HUES6 (cell line): ENCODE measurements around the gene CHD1.
"Not testable (repeated sequence)": the region's sequence is repeated elsewhere in the genome, so short reads cannot be mapped to it uniquely, and the experiment has no call there.

ENCODE experiments used
- H3K27ac ChIP-seq: 2 replicates; pipeline ENCODE4 v1.7.0; 2013; ENCODE audit warnings: low read depth, mild to moderate bottlenecking, low read length, inconsistent platforms
- H3K27me3 ChIP-seq: 2 replicates; pipeline ENCODE4 v1.6.1; 2013; ENCODE audit warnings: low read length; ENCODE audit not compliant: control insufficient read depth, insufficient read depth
- H3K36me3 ChIP-seq: 2 replicates; pipeline ENCODE4 v1.6.1; 2013; ENCODE audit warnings: low read length; ENCODE audit not compliant: control insufficient read depth, insufficient read depth
- H3K4me1 ChIP-seq: 2 replicates; pipeline ENCODE4 v1.6.1; 2013; ENCODE audit warnings: low read length; ENCODE audit not compliant: control insufficient read depth, insufficient read depth
- H3K4me3 ChIP-seq: 2 replicates; pipeline ENCODE4 v1.5.1; 2013; ENCODE audit warnings: low read depth, low read length
- H3K9ac ChIP-seq: one replicate; pipeline ENCODE4 v1.6.1; 2013; ENCODE audit warnings: mild to moderate bottlenecking, low read length
- H3K9me3 ChIP-seq: 2 replicates; pipeline ENCODE4 v1.6.1; 2013; ENCODE audit warnings: low read depth, low read length; ENCODE audit not compliant: control insufficient read depth, insufficient read depth

CHD1 gene

DNA sequence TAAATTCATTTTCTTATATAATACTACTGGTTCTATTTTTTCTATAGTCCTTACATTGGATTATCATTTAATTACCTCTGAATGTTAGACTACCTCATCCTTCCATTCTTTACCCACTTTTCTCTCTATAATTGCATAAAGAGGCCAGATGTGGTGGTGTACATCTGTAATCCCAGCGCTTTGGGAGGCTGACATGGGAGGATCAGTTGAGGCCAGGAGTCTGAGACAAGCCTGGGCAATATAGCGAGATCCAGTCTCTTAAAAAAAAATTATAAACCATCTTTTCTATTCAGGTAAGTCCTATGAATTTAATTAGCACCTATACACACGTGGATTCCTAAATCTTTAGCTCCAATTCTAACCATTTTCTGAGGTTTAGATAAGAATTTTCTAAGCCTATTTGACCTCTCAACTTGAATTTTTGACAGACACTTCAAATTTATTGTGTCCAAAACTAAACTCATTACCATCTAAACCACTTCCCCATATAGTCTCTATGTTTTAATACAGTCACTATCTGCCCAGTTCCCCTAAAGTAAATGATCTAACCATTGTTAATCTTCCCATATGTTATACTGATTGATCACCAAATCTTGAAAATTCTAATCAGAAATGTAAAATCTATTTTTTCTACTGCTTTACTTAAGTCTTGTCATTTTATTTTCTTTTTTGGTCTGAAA lies 33.0 kb upstream of the CHD1 start:
- Histone ChIP-seq H3K27me3 (no peaks in the 10 kb centered on the region; the same call in 1 of the 2 replicates), H3K4me1 (peaks cover 16% of the 10 kb centered on the region), H3K36me3 (no peaks in the 10 kb centered on the region), H3K9ac (no peak overlapping the region), H3K4me3 (no peak overlapping the region), H3K9me3 (peaks cover 7% of the 10 kb centered on the region), H3K27ac (no peak overlapping the region)

DNA sequence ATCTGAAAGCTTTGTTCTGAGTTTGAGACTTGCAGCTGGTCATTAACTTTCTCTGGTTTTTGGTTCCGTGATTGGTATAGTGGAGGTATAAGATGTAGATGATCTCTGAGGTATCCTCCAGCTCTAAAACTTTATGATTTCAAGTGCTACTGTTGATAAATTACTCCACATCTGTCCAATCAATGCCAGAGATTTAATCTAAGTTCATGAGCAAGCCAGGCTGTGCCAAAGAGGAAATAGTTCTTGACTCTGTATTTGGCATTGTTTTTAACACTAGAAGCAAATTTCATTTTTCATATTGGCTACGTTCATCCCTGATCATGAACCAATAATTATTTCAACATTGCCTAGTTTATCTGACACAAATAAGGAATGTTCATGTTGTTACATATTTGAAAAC lies 28.5 kb upstream of the CHD1 start:
- Histone ChIP-seq H3K36me3 (no peaks in the 10 kb centered on the region), H3K27me3 (no peaks in the 10 kb centered on the region; the same call in 1 of the 2 replicates), H3K4me1 (peaks cover 2% of the 10 kb centered on the region), H3K9me3 (no peaks in the 10 kb centered on the region), H3K9ac (no peak overlapping the region), H3K27ac (no peak overlapping the region), H3K4me3 (no peak overlapping the region)

DNA sequence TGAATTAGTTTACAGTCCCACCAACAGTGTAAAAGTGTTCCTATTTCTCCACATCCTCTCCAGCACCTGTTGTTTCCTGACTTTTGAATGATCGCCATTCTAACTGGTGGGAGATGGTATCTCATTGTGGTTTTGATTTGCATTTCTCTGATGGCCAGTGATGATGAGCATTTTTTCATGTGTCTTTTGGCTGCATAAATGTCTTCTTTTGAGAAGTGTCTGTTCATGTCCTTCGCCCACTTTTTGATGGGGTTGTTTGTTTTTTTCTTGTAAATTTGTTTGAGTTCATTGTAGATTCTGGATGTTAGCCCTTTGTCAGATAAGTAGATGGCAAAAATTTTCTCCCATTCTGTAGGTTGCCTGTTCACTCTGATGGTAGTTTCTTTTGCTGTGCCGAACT lies 27.1 kb upstream of the CHD1 start:
- H3K36me3 ChIP-seq, H3K9me3 ChIP-seq, H3K4me3 ChIP-seq, H3K27ac ChIP-seq, H3K9ac ChIP-seq, H3K4me1 ChIP-seq, H3K27me3 ChIP-seq: not testable (repeated sequence)

DNA sequence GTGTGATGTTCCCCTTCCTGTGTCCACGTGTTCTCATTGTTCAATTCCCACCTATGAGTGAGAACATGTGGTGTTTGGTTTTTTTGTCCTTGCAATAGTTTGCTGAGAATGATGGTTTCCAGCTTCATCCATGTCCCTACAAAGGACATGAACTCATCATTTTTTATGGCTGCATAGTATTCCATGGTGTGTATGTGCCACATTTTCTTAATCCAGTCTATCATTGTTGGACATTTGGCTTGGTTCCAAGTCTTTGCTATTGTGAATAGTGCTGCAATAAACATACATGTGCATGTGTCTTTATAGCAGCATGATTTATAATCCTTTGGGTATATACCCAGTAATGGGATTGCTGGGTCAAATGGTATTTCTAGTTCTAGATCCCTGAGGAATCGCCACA lies 26.7 kb upstream of the CHD1 start:
- not testable (repeated sequence) for H3K36me3 ChIP-seq, H3K9ac ChIP-seq, H3K27me3 ChIP-seq, H3K4me1 ChIP-seq, H3K9me3 ChIP-seq, H3K27ac ChIP-seq, H3K4me3 ChIP-seq

DNA sequence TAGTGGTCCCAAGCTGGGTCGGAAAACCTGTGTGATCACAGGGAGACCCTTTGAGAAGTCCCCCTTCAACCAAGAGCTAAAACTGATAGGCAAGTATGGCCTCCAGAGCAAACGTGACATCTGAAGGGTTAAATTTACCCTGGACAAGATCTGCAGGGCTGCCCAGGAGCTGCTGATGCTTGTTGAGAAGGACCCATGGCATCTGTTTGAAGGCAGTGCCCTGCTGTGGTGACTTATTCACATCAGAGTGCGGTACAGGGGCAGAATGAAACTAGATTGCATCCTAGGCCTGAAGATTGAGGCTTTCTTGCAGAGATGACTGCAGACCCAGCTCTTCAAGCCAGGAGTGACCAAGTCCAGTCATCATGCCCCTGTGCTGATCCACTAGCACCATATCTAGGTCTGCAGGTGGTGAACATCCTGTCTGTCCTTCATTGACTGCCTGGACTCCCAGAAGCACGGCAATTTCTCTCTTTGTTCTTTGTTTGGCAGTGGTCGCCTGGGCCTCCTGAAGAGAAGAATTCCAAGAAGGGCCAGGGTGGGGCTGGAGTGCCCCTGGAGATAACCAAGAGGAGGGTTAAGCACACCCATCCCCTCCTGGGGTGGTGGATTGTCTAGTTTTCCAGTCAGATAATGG lies 25.7 kb upstream of the CHD1 start:
- no peak overlapping the region for H3K4me3 ChIP-seq
- H3K4me1 ChIP-seq: no peaks in the 10 kb centered on the region
- H3K9ac ChIP-seq: no peak overlapping the region
- H3K9me3 ChIP-seq: no peaks in the 10 kb centered on the region
- no peak overlapping the region for H3K27ac ChIP-seq
- H3K36me3 ChIP-seq: no peaks in the 10 kb centered on the region
- no peaks in the 10 kb centered on the region for H3K27me3 ChIP-seq

DNA sequence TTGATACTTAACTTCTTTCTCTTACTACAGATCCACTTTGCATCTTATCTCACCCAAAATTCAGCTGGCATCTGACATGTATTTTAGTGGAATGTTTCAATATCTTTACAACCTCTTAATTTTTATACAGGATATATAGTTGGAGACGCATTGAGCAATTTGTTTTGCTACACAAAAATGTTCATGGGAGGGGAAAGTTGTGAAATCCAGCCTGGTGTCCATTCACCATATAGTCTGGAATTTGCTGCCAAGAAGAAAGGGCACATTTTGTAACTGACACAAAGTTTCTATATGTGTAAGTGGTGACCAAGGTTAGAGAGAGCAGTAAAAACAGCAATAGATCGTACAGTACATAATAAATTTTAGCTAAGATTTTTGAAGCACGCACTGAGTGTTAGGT lies 14.0 kb upstream of the CHD1 start:
- H3K27ac ChIP-seq: no peak overlapping the region
- H3K4me1 ChIP-seq: peaks cover 22% of the 10 kb centered on the region
- no peaks in the 10 kb centered on the region for H3K36me3 ChIP-seq
- no peak overlapping the region for H3K9ac ChIP-seq
- H3K4me3 ChIP-seq: no peak overlapping the region
- no peaks in the 10 kb centered on the region for H3K9me3 ChIP-seq
- no peaks in the 10 kb centered on the region for H3K27me3 ChIP-seq

DNA sequence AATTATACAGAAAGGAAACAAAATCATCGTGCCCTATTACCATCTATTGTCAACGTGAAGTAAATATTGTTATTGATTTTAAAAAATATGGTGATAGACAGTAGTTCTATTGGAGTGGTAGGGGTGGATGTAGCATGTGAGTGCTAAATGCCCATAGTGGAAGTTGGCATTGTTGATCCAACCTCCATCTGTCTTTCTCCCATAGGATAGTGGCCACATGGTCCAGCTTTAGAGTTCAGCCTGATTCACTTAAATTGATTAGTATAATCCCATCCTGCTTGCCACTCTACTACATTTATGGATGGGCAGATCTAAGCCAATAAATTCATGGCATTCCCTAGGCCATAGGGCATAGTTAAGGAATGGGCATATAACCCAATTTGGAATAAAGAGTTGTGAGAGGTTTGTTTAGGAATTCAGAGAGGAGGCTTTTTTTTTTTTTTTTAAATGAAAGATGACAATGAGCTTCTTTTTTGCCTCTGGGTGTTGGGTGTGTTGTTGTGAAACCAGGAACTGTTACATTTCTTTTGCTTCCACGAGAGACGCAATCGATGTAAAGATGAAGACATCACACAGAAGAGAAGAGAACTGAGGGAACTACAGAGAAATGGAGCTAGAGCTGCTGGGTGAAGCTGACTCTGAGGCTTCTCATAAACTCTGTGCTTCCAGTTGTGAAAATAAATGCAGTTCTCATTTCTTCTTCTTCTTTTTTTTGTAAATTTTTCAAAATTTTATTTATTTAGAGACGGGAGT lies 12.5 kb upstream of the CHD1 start:
- Histone ChIP-seq H3K27me3 (no peaks in the 10 kb centered on the region), H3K9ac (no peak overlapping the region), H3K36me3 (no peaks in the 10 kb centered on the region), H3K27ac (no peak overlapping the region), H3K4me3 (no peak overlapping the region), H3K9me3 (no peaks in the 10 kb centered on the region), H3K4me1 (peaks cover 32% of the 10 kb centered on the region)

GRCh38 chr5:98940581-98940980 lies 11.8 kb upstream of the CHD1 start:
- H3K9ac ChIP-seq: no peak overlapping the region
- no peaks in the 10 kb centered on the region for H3K27me3 ChIP-seq
- H3K4me3 ChIP-seq: no peak overlapping the region
- H3K4me1 ChIP-seq: peaks cover 32% of the 10 kb centered on the region
- H3K9me3 ChIP-seq: no peaks in the 10 kb centered on the region
- no peaks in the 10 kb centered on the region for H3K36me3 ChIP-seq
- H3K27ac ChIP-seq: no peak overlapping the region

- Histone ChIP-seq H3K9ac (no peak overlapping the region), H3K27ac (no peak overlapping the region), H3K4me1 (peaks cover 32% of the 10 kb centered on the region), H3K4me3 (no peak overlapping the region), H3K36me3 (no peaks in the 10 kb centered on the region), H3K9me3 (no peaks in the 10 kb centered on the region), H3K27me3 (no peaks in the 10 kb centered on the region)
These were observed 9.7 kb upstream of the CHD1 start for GRCh38 chr5:98938464-98938863.

DNA sequence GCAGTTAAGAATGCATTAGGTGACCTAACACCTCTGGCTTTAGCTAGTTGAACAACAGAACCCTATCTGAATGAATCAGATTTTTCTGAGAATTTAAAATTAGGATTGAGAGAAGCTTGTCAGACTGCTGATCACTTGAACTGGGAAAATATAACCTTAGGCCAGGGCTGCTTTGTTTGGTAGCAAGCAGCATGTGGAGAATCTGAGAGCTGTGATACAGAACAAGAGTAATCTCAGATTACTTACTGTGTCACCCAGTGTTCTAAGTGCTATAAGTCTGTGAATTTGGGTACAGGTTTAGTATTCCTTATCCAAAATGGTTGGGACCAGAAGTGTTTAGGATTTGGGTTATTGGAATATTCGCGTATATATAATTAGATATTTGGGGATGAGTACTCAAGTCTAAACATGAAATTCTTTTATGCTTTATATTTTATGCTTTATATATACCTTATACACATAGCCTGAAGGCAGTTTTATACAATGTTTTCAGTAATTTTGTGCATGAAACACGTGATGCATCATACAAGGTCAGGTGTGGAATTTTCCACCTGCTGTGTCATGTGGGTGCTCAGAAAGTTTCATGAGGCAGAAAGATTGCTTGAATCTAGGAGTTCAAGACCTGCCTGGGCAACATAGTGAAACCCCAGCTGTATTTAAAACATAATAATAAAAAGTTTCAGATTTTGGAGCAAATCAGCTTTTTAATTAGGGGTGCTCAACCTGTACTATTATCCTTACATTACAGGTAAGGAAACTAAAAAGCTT lies 8.3 kb upstream of the CHD1 start:
- peaks cover 32% of the 10 kb centered on the region for H3K4me1 ChIP-seq
- H3K27me3 ChIP-seq: no peaks in the 10 kb centered on the region
- no peak overlapping the region for H3K27ac ChIP-seq
- no peak overlapping the region for H3K4me3 ChIP-seq
- no peaks in the 10 kb centered on the region for H3K36me3 ChIP-seq
- H3K9ac ChIP-seq: no peak overlapping the region
- no peaks in the 10 kb centered on the region for H3K9me3 ChIP-seq

DNA sequence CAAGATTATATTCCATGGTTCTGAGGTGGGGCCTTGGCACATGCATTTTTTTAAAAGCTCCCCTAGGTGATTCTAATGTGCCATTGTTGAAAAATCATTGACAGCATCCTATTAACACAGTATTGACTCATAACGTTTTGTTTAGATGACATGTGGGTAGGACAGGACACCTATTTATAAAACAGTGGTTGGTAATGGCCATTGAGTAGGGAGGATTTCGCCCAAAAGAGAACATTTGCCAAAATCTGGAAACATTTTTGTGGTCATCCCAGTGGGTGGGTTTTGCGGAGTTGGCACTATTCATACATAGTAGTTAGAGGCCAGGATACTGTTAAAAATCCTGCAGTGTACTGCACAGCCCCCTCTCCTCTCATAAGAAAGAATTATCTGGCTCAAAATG lies 6.4 kb upstream of the CHD1 start:
- H3K4me3 ChIP-seq: no peak overlapping the region
- no peak overlapping the region for H3K27ac ChIP-seq
- no peak overlapping the region for H3K9ac ChIP-seq
- no peaks in the 10 kb centered on the region for H3K27me3 ChIP-seq
- H3K4me1 ChIP-seq: peaks cover 26% of the 10 kb centered on the region
- no peaks in the 10 kb centered on the region for H3K9me3 ChIP-seq
- H3K36me3 ChIP-seq: no peaks in the 10 kb centered on the region
